Measurements from ENCODE around the gene SKIL.

- TF ChIP-seq CTCF (IDR thresholded peaks at IDR 0.05 in 4 of 5, conservative IDR thresholded peaks at IDR 0.05 in 1 of 5) = no peak
- TF ChIP-seq POLR2A (IDR thresholded peaks at IDR 0.05) = no peak
These were observed 14.8 kb downstream of the SKIL start for GRCh38 chr3:170372190-170372879.
